HG02798 (cell line): ENCODE results near the gene FHIT.

Experiments
- ATAC-seq: cut with Tn5 transposase; IDR thresholded peaks from one replicate; pipeline ENCODE4 v1.9.1; 2021; ENCODE audit warnings: mild to moderate bottlenecking; ENCODE audit not compliant: unreplicated experiment, poor library complexity

The FHIT gene

GRCh38 chr3:61132062-61132461, 119.2 kb downstream of the FHIT start:
- ATAC-seq, result no peak

DNA sequence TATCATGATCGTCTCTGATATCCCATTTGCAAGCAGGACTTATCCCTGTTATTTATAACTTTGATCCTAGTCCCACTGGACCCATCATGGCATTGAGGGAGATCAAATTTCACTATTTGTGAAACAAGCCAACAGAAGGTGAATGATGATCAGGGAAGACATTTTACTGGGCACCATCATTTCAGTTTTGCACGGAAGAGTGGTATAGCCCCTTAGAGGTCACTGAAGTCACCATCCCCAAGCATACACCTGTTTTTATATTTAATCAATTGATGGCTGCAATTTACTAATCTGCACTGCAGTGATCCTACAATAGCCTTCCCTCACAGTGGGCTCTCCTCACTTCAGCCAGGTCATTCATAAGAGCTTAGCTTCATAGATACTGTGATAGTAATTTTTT, 132.4 kb downstream of the FHIT start:
- ATAC-seq, result no peak

DNA sequence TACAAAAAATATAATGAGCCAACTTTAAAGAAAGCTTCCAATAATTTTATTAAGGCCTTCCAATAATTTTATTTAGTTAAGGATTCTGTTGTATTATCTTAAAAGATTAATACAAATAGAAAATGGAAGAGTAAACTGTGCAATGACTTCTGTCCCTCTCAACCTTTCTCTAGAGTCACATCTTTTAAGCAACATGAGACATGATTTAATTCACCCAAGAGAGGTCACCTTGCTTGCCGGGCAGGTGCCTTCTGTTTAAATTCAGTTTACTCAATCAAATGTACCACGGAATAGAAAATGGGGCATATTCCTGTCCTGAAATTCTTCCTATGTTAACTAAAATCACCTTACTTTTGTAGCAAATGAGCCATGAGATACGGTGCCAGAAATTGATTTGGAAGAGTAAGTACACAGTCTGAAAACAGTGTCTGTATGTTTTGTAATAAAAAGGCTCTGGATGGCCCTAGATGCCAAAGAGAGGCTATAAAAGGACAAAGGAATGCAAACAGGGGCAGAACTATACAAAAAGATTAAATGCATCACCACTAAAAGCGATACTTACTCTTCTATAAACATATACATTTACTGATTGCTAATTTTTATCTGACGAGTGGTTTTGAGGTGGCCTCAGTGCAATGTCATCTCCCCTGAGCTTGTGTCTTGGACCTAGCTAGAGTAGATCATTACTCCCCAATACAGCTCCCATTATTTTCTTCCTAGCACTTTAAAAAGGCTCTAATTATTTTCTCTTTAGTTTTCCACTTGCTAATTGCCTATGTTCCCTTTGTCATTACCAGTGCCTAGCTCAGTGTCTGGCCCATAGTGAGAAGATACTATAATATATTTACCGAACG, 134.0 kb downstream of the FHIT start:
- no peak for ATAC-seq

DNA sequence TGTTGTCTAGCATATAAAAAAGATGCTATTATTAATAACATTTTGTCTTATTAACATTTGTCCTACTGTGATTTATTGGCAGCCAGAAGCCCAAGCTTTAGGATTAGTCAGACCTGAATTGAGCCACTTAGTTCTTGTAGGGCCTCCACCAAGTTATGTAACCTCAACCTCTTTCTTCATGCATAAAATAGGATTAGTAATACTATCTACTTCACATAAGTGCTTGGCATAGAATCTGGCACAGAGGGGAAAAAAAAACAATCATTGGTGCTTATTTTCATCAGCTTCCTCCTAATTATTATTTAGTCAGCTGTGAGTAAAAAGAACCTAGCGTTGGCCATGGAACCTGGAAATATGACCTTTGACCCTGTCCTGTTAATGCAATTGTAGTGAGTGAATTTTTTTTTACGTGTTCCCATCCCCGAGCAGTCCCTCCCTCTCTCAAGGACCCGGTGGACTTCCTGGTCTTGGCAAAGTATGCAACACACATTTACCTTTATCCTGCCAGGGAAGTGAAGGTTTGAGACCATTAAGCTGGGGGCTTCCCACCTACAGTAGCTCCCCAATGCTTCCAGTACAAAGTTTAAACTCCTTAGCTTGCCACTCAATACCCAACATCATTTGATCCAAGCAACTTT, 136.8 kb downstream of the FHIT start:
- no peak for ATAC-seq

DNA sequence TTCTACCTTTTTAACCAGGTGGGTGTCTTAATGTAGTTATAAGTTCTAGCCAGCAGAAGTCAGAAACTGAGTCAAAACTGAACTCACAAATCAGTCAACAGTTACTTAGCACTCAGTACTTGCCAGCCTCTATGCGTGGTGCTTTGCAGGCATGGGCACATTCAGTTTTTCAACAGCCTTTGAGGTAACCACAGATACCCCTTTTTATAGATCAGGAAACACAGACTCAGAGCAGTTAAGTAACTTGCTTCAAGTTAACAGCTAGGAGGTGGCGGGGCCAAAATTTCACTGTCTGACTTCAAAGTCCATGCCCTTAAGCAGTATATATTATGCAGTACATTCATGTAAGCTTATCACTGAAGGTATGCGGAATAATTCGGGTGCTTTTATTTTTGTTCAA, 139.4 kb downstream of the FHIT start:
- peak; percentile 65 for ATAC-seq

- peak; percentile 41 for ATAC-seq
Observed at GRCh38 chr3:61110576-61110975, 140.7 kb downstream of the FHIT start.

GRCh38 chr3:61108247-61109019, 142.8 kb downstream of the FHIT start:
- ATAC-seq, result no peak

GRCh38 chr3:61094608-61095007, 156.6 kb downstream of the FHIT start:
- ATAC-seq, result no peak

DNA sequence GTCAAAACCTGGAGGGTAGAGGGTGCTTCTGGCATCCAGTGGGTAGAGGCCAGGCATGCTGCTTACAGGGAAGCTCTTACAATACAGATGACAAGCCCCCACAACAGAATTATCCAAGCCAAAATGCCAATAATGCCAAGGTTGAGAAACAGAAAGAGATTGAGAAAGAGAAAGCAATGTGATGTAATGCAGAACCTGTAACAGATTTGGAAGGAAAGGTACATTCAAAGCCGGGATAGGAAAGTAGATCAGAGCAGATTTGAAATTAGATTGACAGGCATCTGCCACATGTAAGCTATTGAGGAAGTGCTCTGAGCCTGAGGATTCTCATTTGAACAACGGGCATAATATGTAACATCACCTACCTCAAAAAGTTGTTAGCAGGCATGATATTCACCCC, 157.9 kb downstream of the FHIT start:
- no peak for ATAC-seq

- ATAC-seq, result no peak
Observed at GRCh38 chr3:61092870-61093269, 158.4 kb downstream of the FHIT start.

DNA sequence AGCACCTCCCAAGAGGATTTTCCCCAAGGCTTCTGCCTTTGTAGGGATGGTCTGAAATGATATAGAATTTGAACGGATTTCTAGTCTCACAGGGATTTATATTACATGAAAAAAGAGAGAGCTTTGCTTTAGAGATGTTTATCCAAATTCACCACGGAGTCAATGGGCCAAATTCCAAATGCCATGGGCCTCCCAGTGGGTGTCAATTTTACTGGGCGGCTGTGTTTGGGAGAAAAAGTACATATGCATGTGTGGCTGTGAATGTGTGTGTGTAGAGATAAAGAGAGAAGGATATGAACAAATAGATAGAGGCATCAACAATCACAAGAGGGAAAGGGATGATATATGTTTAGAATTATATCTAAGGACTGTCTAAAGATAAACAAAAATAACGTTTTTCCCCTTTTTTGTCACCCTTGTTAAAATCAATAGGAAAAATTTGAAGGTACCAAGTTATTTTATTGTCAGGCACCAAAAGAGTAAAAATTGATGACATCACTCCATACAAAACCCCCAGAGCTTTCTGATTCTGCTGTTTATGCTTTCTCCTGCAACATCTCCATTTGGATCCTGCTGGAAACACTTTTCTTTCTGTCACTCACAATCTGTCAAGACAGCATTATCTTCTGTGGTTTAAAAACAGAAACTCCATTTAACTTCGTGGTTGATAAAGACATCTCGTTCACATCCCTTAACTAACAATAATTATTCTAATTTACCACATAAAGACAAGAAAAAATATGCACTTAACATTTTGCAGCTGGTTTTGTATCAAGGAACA, 160.7 kb downstream of the FHIT start:
- ATAC-seq, result no peak

DNA sequence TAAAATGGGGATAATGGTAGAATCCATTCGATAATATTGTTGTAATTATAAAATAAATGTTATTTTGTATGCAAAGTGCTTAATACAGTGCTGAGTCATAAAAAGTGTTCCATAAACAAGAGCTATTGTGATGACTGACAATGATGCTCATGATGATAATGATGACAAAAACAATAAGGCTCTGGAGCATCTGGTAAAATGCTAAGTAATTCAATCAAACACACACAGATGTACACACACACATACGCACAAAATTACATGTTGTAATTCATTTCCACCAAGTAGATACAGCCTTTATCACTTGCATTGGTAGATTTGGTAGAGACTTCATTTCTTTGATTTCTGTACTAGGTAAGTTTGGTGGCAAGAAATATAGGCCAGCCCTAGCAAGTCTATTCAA, 163.8 kb downstream of the FHIT start:
- no peak for ATAC-seq

GRCh38 chr3:61081554-61081953, 169.7 kb downstream of the FHIT start:
- no peak for ATAC-seq

DNA sequence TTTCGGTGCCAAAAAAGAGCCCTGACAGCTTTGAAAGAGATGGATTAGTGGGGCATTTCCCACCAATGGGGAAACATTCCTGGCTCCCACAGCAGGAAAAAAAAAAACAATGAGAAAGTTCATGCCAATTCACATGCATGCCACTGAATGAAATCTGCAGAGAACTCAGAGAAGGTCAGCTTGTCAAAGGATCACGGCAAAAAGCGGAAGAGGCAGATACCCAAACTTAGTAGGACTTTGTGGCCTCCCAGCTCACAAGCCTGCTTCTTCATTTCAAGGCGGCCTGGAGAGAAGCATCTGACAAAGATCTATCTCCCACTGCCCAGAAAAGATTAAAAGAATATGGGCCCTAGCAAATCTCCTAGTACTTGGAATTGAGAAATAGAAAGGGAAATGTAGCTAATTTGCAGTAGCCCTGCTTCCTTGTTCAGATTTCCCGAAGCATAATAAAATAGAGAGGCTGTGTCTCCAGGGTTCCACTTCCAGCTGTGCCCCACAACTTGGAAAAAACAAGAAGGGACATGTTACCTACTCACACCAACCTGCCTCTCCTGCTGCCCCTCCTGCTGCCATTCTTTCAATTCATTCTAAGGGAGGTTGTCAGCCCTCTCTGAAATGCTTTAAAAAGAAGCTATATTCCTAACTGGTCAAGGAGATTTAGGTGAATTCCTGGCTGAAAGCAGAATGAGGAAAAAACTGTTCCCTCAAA, 170.4 kb downstream of the FHIT start:
- no peak for ATAC-seq

DNA sequence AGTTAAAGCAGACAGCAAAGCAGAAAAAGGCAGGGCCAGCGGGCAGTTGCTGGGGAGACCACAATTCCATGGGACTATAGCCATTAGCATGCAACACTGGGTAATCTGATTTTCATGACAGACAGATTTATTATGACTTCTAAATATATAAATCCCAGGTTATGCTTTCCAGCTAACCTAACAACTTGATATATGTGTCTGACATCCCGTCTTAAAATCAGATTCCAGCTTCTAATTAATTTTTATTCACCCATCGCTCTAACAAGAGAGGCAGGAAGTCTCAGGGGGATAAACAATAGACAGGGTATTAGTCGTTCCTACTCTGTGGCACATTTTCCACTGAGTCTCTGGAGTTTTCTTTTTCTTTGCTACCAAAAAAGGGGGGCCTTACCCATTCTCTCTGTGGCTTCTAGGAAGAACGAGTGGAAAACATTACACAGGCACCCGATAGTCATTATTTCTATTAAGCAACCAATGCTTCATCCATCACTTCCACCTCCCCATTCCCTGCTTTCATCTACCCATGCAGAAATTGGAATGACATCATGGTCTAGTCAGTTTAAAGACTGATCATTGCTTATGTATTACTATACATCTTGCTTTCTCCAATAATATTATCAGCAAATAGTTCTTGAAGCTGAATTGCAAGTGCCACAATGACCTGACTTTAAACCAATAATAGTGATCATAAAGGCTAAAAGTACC, 173.1 kb downstream of the FHIT start:
- no peak for ATAC-seq

- no peak for ATAC-seq
Observed at GRCh38 chr3:61077551-61077950, 173.7 kb downstream of the FHIT start.

GRCh38 chr3:61074783-61075182, 176.5 kb downstream of the FHIT start:
- no peak for ATAC-seq

GRCh38 chr3:61073566-61074165, 177.6 kb downstream of the FHIT start:
- ATAC-seq, result no peak

DNA sequence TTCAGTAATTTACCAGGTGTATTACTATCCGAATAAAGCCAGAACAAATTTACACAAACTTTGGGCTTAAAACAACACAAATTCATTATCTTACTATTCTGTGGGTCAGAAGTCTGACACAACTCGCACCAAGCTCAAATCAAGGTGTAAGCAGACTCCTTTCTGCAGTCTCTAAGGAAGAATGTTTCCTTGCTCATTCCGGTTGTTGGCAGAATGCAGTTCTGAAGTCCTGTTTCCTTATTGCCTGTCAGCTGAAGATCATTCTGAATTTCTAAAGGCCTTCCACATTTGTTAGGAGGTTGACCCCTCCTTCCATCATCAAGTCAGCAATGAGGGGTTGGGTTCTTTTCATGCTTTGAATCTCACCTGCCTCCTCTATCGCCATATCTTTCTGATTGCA, 183.2 kb downstream of the FHIT start:
- ATAC-seq, result no peak
